Islet of Langerhans (tissue), 1 donor: ENCODE data around the gene PKD2L2.
"Not testable (repeated sequence)": the region's sequence is repeated elsewhere in the genome, so short reads cannot be mapped to it uniquely, and the experiment has no call there.

Source experiments
- FAIRE-seq: peaks from one replicate; lab custom pipeline; 2011; peaks lifted over from hg19 to GRCh38; lab: Jason Lieb, UNC

PKD2L2 gene

GRCh38 chr5:137957948-137958347 is 68.7 kb downstream of the PKD2L2 start:
- no peak for FAIRE-seq

DNA sequence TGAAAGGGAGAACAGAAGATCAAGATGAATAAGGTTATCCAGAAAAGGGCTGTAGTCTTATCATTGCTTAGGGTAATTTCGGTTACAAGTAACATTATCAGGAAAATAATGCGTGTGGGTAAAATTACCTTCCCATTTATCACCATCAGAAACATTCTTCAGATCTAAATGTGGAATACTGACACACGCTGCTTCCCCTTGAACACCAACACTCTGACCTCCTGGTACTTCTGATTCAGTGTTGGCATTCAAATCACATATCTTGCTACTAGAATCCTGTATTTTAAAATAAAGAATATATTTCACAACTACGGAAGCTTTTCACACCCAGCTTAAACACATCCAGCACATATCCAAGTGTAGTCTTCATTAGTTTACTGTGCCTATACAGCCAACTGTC is 70.2 kb downstream of the PKD2L2 start:
- FAIRE-seq = no peak

- FAIRE-seq = no peak
Observed at GRCh38 chr5:137960141-137960540, 70.9 kb downstream of the PKD2L2 start.

GRCh38 chr5:137960819-137961218 is 71.6 kb downstream of the PKD2L2 start:
- FAIRE-seq = no peak

DNA sequence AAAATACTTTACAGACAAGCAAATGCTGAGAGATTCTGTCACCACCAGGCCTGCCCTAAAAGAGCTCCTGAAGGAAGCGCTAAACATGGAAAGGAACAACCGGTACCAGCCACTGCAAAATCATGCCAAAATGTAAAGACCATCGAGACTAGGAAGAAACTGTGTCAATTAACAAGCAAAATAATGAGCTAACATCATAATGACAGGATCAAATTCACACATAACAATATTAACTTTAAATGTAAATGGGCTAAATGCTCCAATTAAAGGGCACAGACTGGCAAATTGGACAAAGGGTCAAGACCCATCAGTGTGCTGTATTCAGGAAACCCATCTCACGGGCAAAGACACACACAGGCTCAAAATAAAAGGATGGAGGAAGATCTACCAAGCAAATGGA is 81.1 kb downstream of the PKD2L2 start:
- not testable (repeated sequence) for FAIRE-seq

DNA sequence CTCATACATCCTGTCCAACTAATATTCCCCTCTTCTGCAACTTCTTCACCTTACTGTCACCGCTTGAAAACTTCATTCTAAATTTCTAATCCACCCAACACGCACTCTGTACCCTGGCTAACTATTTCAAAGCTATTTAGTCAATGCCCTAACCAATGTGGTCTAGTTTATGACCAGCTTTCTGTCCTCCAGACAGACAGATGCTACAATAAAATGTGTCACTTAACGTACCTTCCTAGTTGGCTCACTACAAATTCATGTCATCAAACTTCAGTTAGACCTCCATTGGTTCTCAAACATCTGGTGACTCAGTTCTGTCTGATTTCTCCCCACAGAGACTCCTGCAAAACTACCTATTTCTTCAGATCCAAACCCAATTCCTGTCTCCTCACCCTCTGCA is 86.0 kb downstream of the PKD2L2 start:
- no peak for FAIRE-seq

- no peak for FAIRE-seq
Observed at GRCh38 chr5:137989419-137989818, 100.2 kb downstream of the PKD2L2 start.
